SJCRH30 (cell line): ENCODE data around the gene RSPH3. TPM values are rescaled to one million over a fixed set of nuclear protein-coding genes. Genes with fewer than 3 reads are reported as not detected.
"Not testable (repeated sequence)": the region's sequence is repeated elsewhere in the genome, so short reads cannot be mapped to it uniquely, and the experiment has no call there.

Experiments
- DNase-seq, 2 experiments: peaks; one replicate each; pipeline ENCODE4 v3.0.0-alpha.2; 2015 to 2020
- H3K27ac ChIP-seq: fragments of 250-450 bp; sonication (Bioruptor Pico); 2 replicates; pipeline ENCODE4 v1.5.1; 2020; ENCODE audit warnings: mild to moderate bottlenecking, moderate library complexity
- H3K27me3 ChIP-seq: fragments of 250-450 bp; sonication (Bioruptor Pico); 2 replicates; pipeline ENCODE4 v1.5.1; 2020; ENCODE audit warnings: mild to moderate bottlenecking, moderate library complexity
- H3K36me3 ChIP-seq: fragments of 250-450 bp; sonication (Bioruptor Pico); 2 replicates; pipeline ENCODE4 v1.5.1; 2020; ENCODE audit warnings: mild to moderate bottlenecking, moderate library complexity
- H3K4me1 ChIP-seq: fragments of 250-450 bp; sonication (Bioruptor Pico); 2 replicates; pipeline ENCODE4 v1.5.1; 2020; ENCODE audit warnings: mild to moderate bottlenecking, moderate library complexity
- H3K4me3 ChIP-seq: fragments of 250-450 bp; sonication (Bioruptor Pico); 2 replicates; pipeline ENCODE4 v1.5.1; 2020; ENCODE audit warnings: mild to moderate bottlenecking, moderate library complexity
- H3K9me3 ChIP-seq: fragments of 250-450 bp; sonication (Bioruptor Pico); replicated peaks from 2 replicates; pipeline ENCODE4 v1.5.1; 2020; ENCODE audit warnings: mild to moderate bottlenecking, moderate library complexity
- total RNA-seq: library from RNA; depleted of rRNA; stranded (reverse); fragments of >200 nt; shearing (Covaris generic); gene quantifications from 2 replicates; pipeline ENCODE4 v1.2.3, GENCODE V29; 2014

The RSPH3 gene
- total RNA-seq, 1 experiment from 2014 or later = 1.8 TPM

DNA sequence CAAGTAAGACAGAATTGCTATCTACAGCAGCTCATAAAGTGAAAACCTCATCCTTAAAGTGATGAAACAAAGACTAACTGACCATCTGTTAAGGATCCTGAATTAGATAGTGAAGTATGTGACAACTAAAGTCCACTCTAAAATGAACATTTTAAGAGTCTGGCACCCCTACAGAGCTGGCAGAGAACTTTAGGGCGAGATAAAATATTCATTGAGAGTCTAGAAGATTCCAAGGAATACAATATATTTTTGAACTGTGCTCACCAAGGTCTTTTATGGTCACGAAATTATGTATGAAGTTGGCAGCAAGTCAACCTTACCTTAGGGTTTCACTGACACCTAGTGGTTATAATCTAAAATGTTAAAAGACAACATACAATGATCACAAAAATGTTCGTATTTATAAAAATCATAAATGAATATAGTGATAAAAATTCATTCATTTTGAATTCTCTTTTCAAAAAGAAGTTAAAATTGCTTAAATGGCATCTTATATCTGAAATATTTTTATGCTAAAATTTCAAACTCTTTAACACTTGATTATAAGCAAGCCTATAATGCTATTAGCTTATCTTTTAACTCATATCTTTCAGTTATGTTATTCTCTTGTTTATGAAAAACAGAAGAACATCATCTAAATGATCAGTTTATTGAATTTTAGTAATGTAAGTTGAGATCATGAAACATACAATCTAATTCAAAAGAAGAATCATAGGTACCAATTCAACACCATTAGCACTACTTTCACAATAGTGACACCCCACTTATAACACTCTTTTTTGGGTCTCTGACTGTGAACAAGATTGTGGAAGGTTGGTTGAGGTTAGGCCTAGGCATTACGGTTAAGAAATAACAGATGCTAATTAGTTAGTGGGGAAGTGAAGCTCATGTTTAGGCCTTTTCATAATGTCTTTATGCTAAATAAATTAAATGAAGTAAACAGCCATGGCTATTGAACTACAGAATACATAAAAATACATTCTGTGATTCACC is 27.5 kb downstream of the RSPH3 start:
- H3K4me1 ChIP-seq = no peaks in the 10 kb centered on the region
- DNase-seq = peak in 1 of 2 experiments; percentile 71
- no peak overlapping the region for H3K4me3 ChIP-seq

DNA sequence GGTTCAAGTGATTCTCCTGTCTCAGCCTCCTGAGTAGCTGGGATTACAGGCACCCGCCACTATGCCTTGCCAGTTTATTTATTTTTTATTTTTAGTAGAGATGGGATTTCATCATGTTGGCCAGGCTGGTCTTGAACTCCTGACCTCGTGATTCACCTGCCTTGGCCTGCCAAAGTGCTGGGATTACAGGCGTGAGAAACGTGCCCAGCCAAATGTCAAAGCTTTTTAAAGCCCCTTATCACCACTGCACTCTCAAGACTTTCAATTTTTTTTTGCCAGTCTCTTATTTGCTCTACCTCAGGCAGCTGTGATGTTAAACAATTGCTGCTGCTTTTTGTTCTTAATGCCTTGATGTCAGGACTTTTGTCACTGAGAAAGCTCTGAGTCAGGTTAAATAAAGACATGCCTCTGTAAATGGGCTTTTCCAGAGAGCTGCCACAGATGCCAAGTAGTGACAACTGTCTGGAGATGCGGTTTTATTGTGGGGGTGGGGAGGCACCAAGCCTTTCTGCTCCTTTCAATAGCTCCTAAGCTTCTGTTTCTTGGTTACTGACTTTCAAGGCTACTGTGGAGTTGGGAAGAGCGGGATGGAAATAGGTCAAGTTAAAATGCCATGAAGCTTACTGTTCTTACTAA is 29.2 kb downstream of the RSPH3 start:
- no peaks in the 10 kb centered on the region for H3K27me3 ChIP-seq
- no peak overlapping the region for H3K27ac ChIP-seq
- H3K36me3 ChIP-seq = no peaks in the 10 kb centered on the region
- H3K9me3 ChIP-seq = 0 out of 2 replicates have a peak, but pooled peaks cover 3% of the 10 kb centered on the region
- no peaks in the 10 kb centered on the region for H3K4me1 ChIP-seq
- DNase-seq = no peak
- H3K4me3 ChIP-seq = no peak overlapping the region

More for the DNA sequence above, 27.5 kb downstream of the RSPH3 start:
- H3K27me3 ChIP-seq = no peaks in the 10 kb centered on the region
- H3K36me3 ChIP-seq = no peaks in the 10 kb centered on the region
- H3K27ac ChIP-seq = no peak overlapping the region
- H3K9me3 ChIP-seq = no peaks in the 10 kb centered on the region

DNA sequence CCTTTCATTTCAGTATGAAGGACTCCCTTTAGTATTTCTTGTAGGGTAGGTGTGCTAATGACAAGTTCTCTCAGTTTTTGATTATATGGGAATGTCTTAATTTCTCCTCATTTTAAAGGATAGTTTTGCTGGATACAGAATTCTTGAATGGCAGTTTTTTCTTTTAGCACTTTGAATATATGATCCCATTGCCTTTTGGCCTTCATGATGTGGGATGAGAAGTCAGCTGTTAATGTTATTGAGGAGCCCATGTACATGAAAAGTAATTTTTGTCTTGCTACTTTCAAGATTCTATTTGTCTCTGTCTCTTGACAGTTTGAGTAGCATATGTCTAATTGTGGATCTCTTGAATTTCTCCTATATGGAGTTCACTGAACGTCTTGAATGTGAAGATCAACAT is 30.9 kb downstream of the RSPH3 start:
- no peaks in the 10 kb centered on the region for H3K36me3 ChIP-seq
- no peak overlapping the region for H3K4me3 ChIP-seq
- no peaks in the 10 kb centered on the region for H3K27me3 ChIP-seq
- DNase-seq = no peak
- no peaks in the 10 kb centered on the region for H3K4me1 ChIP-seq
- no peak overlapping the region for H3K27ac ChIP-seq
- H3K9me3 ChIP-seq = 0 out of 2 replicates have a peak, but pooled peaks cover 3% of the 10 kb centered on the region

- no peak overlapping the region for H3K27ac ChIP-seq
- no peaks in the 10 kb centered on the region for H3K36me3 ChIP-seq
- H3K27me3 ChIP-seq = no peaks in the 10 kb centered on the region
- H3K9me3 ChIP-seq = 0 out of 2 replicates have a peak, but pooled peaks cover 3% of the 10 kb centered on the region
- no peaks in the 10 kb centered on the region for H3K4me1 ChIP-seq
- no peak overlapping the region for H3K4me3 ChIP-seq
- DNase-seq = no peak
These were observed 36.8 kb downstream of the RSPH3 start for GRCh38 chr6:158963020-158963808.

DNA sequence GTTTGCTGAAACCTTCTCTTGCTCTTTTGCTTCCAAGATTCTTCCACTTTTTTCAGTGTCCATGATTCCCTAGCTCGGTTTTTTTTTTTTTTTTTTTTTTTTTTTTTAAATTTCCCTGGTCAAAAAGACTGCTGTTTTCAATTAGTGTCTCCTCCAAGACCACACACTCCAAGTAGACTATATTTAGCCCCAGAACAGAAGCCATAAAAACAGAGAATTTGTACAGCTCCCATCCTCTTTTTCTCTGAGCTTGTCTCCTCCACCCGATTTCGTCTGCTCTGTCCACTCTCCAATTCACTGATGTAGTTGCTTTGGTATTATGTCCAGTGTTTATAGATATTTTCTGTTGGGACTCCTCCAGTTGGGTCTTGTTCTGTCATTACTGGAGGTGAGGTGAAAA is 37.6 kb downstream of the RSPH3 start:
- DNase-seq = no peak
- Histone ChIP-seq H3K4me1 (no peaks in the 10 kb centered on the region), H3K27me3 (no peaks in the 10 kb centered on the region), H3K9me3 (0 out of 2 replicates have a peak, but pooled peaks cover 2% of the 10 kb centered on the region), H3K36me3 (no peaks in the 10 kb centered on the region), H3K4me3 (no peak overlapping the region), H3K27ac (no peak overlapping the region)

DNA sequence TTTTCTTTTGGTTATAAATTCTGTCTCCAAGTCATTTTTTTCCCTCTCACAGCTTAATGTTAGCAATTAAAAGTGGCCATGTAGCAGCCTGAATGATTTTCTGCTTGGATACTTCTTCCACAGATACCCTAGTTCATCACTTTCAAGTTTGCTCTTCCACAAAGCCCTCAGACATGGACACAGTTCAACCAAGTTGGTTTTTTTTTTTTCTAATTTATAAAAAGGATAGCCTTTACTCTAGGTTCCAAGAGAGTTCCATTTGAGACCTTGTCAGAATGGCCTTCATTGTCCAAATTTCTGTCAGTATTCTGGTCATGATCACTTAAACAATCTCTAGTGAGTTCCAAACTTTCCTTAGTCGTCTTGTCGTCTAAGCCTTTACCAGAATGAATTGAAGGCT is 40.0 kb downstream of the RSPH3 start:
- Histone ChIP-seq H3K9me3 (no peaks in the 10 kb centered on the region), H3K4me3 (no peak overlapping the region), H3K27ac (no peak overlapping the region), H3K4me1 (no peaks in the 10 kb centered on the region), H3K36me3 (no peaks in the 10 kb centered on the region), H3K27me3 (no peaks in the 10 kb centered on the region)
- no peak for DNase-seq

GRCh38 chr6:158959552-158959951 is 40.5 kb downstream of the RSPH3 start:
- H3K4me1 ChIP-seq = no peaks in the 10 kb centered on the region
- H3K9me3 ChIP-seq = no peaks in the 10 kb centered on the region
- no peaks in the 10 kb centered on the region for H3K27me3 ChIP-seq
- no peaks in the 10 kb centered on the region for H3K36me3 ChIP-seq
- H3K4me3 ChIP-seq = no peak overlapping the region
- no peak for DNase-seq
- no peak overlapping the region for H3K27ac ChIP-seq

DNA sequence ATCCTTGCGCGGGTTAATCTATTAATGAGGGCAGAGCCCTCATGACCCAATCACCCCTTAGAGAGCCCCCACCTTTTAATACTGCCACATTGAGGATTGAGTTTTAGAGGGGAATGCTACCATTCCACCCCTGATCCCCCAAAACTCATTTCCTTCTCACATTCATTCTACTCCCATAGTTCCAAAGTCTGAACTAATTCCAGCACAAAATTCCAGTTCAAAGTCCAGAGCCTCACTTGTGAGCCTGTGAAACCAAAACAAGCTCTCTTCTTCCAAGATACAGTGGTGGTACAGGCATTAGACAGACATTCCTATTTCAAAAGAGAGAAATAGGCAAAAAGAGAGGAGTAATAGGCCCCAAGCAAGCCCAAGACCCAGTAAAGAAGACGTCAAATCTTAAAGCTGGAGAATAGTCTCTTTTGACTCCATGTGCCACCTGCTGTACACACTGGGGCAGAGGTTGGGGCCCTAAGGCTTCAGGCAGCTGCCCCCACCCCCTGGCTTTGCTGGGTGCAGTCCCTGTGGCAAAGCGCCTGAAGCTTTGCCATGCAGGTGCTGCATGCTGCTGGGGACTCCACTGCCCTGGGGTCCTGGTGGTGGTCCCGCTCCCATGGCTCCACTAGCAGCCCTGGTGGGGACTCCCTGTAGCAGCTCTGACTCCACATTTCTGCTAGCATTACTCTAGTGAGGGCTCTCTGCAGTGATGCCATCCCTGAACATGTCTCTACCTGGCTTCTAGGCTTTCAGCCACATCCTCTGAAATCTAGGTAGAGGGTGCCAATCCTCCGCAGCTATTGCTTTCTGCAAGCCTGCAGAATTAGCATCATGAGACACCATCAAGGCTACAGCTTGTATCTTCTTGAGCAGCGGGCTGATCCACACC is 41.3 kb downstream of the RSPH3 start:
- Histone ChIP-seq H3K27ac (no peak overlapping the region), H3K27me3 (no peaks in the 10 kb centered on the region)

GRCh38 chr6:158955255-158955654 is 44.7 kb downstream of the RSPH3 start:
- Histone ChIP-seq H3K36me3 (no peaks in the 10 kb centered on the region), H3K27ac (no peak overlapping the region), H3K4me1 (no peaks in the 10 kb centered on the region), H3K4me3 (no peak overlapping the region), H3K27me3 (no peaks in the 10 kb centered on the region), H3K9me3 (no peaks in the 10 kb centered on the region)
- no peak for DNase-seq

More for the DNA sequence above, 41.3 kb downstream of the RSPH3 start:
- Histone ChIP-seq H3K4me3 (no peak overlapping the region), H3K9me3 (no peaks in the 10 kb centered on the region), H3K4me1 (no peaks in the 10 kb centered on the region), H3K36me3 (no peaks in the 10 kb centered on the region)
- DNase-seq = no peak

DNA sequence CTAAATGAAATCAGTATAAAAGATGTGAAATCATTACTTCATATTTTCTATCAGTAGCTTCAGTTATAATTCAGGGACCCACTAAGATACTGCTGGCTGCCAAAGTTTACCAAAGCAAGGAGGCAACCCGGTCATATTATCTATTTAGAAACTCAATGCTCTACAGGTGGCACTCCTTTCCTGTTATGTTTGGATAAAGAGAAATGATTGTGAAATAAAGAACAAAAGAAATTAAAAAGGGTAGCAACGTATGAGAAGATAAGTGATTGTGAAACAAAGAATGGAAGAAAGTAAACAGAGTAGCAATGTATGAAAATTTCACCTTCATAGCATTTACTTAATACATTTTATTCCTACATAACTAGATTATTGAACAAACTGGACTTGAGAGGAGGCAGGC is 45.2 kb downstream of the RSPH3 start:
- no peak for DNase-seq
- H3K9me3 ChIP-seq = no peaks in the 10 kb centered on the region
- no peak overlapping the region for H3K27ac ChIP-seq
- no peaks in the 10 kb centered on the region for H3K36me3 ChIP-seq
- no peaks in the 10 kb centered on the region for H3K4me1 ChIP-seq
- H3K4me3 ChIP-seq = no peak overlapping the region
- H3K27me3 ChIP-seq = no peaks in the 10 kb centered on the region

DNA sequence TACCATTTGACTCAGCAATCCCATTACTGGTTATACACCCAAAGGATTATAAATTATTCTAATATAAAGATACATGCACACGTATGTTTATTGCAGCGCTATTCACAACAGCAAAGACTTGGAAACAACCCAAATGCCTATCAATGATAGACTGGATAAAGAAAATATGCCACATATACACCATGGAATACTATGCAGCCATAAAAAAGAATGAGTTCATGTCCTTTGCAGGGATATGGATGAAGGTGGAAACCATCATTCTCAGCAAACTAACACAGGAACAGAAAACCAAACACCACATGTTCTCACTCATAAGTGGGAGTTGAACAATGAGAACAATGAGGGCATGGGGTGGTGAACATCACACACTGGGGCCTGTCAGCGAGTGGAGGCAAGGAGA is 48.0 kb downstream of the RSPH3 start:
- not testable (repeated sequence) for H3K36me3 ChIP-seq, H3K27me3 ChIP-seq, H3K4me1 ChIP-seq, H3K27ac ChIP-seq, DNase-seq, H3K9me3 ChIP-seq, H3K4me3 ChIP-seq

DNA sequence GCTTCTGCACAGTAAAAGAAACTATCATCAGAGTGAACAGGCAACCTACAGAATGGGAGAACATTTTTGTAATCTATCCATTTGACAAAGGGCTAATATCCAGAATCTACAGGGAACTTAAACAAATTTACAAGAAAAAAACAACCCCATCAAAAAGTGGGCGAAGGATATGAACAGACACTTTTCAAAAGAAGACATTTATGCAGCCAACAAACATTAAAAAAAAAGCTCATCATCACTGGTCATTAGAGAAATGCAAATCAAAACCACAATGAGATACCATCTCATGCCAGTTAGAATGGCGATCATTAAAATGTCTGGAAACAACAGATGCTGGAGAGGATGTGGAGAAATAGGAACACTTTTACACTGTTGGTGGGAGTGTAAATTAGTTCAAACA is 48.4 kb downstream of the RSPH3 start:
- not testable (repeated sequence) for H3K27ac ChIP-seq, DNase-seq, H3K4me1 ChIP-seq, H3K4me3 ChIP-seq, H3K36me3 ChIP-seq, H3K27me3 ChIP-seq, H3K9me3 ChIP-seq

GRCh38 chr6:158947284-158947683 is 52.7 kb downstream of the RSPH3 start:
- Histone ChIP-seq H3K4me3 (no peak overlapping the region), H3K4me1 (no peaks in the 10 kb centered on the region), H3K27me3 (no peaks in the 10 kb centered on the region), H3K36me3 (no peaks in the 10 kb centered on the region), H3K9me3 (no peaks in the 10 kb centered on the region), H3K27ac (no peak overlapping the region)
- no peak for DNase-seq
